GM13977 (cell line): ENCODE results near the gene TSKU.
A peak's percentile ranks its signal among the peaks of the same experiment; 100 is the strongest.

Experiments
- DNase-seq: peaks from one replicate; pipeline ENCODE4 v3.0.0; 2012; ENCODE audit warnings: low spot score
- CTCF ChIP-seq: IDR thresholded peaks from 2 replicates; pipeline ENCODE4 v1.5.1; 2012; ENCODE audit warnings: mild to moderate bottlenecking, control low read depth; ENCODE audit not compliant: insufficient read depth; ENCODE audit errors: extremely low read depth, missing control alignments
- in situ Hi-C: fragments of 300-500 bp; cut with MboI; formaldehyde crosslinking; loops from one replicate; pipeline ENCODE4 v1.12.0; 2022; ENCODE audit warnings: low sequenced_read_pairs, low pct_unique_long_range_greater_than_20kb, mixed read lengths, inconsistent platforms; ENCODE audit not compliant: unreplicated experiment

Gene TSKU

GRCh38 chr11:76792505-76793264 is 9.5 kb downstream of the TSKU start:
- no peak for TF ChIP-seq CTCF
- DNase-seq = no peak
- in situ Hi-C loops = loop anchor here (10.0 kb wide), 1 partner anchor 68 kb away; no protein-coding TSS in a partner anchor

- TF ChIP-seq CTCF = no peak
- DNase-seq = no peak
- in situ Hi-C loops = loop anchor here (10.0 kb wide), 1 partner anchor 69 kb away; no protein-coding TSS in a partner anchor
Measured at GRCh38 chr11:76793391-76794291, 10.5 kb downstream of the TSKU start.

GRCh38 chr11:76794371-76795289 is 11.5 kb downstream of the TSKU start:
- in situ Hi-C loops = loop anchor here (10.0 kb wide), 1 partner anchor 70 kb away; no protein-coding TSS in a partner anchor
- TF ChIP-seq CTCF = no peak
- peak; percentile 15 for DNase-seq

GRCh38 chr11:76795290-76795935 is 12.3 kb downstream of the TSKU start:
- peak; percentile 15 for DNase-seq
- in situ Hi-C loops = loop anchor here (10.0 kb wide), 1 partner anchor 71 kb away; no protein-coding TSS in a partner anchor
- TF ChIP-seq CTCF = no peak

GRCh38 chr11:76795936-76796441 is 12.8 kb downstream of the TSKU start:
- no peak for TF ChIP-seq CTCF
- DNase-seq = no peak
- in situ Hi-C loops = loop anchor here (10.0 kb wide), 1 partner anchor 71 kb away; no protein-coding TSS in a partner anchor
